NCI-H748 (cell line): ENCODE measurements around the gene LEP.

Source experiments
- DNase-seq: peaks from one replicate; lab custom pipeline; 2025; ENCODE audit not compliant: unreplicated experiment; lab: John Stamatoyannopoulos, UW

The LEP gene

GRCh38 chr7:128240696-128241386 is at the start of gene LEP:
Gene LEP, plus strand, starts transcription at chr7:128241278. Its CDS starts 10,741 bp downstream, at chr7:128252019.
- no peak for DNase-seq

- no peak for DNase-seq
Observed at GRCh38 chr7:128192497-128193142, 48.5 kb upstream of the LEP start.

GRCh38 chr7:128194533-128195282 is 46.4 kb upstream of the LEP start:
- DNase-seq: no peak

GRCh38 chr7:128197589-128197988 is 43.5 kb upstream of the LEP start:
- no peak for DNase-seq

GRCh38 chr7:128197989-128198580 is 43.0 kb upstream of the LEP start:
- no peak for DNase-seq

GRCh38 chr7:128200376-128200775 is 40.7 kb upstream of the LEP start:
- DNase-seq: no peak

- no peak for DNase-seq
Observed at GRCh38 chr7:128201067-128201689, 39.9 kb upstream of the LEP start.

- DNase-seq: no peak
Observed at GRCh38 chr7:128201690-128202085, 39.4 kb upstream of the LEP start.

GRCh38 chr7:128202287-128202957 is 38.7 kb upstream of the LEP start:
- no peak for DNase-seq

GRCh38 chr7:128203047-128203491 is 38.0 kb upstream of the LEP start:
- DNase-seq: no peak

- DNase-seq: no peak
Observed at GRCh38 chr7:128203710-128204214, 37.3 kb upstream of the LEP start.

GRCh38 chr7:128204455-128204854 is 36.6 kb upstream of the LEP start:
- no peak for DNase-seq

- DNase-seq: no peak
Observed at GRCh38 chr7:128205068-128205467, 36.0 kb upstream of the LEP start.

- DNase-seq: no peak
Observed at GRCh38 chr7:128206017-128206746, 34.9 kb upstream of the LEP start.

- DNase-seq: no peak
Observed at GRCh38 chr7:128206747-128207500, 34.2 kb upstream of the LEP start.

- DNase-seq: no peak
Observed at GRCh38 chr7:128207609-128208008, 33.5 kb upstream of the LEP start.

- peak; percentile 73 for DNase-seq
Observed at GRCh38 chr7:128209229-128210035, 31.6 kb upstream of the LEP start.

- no peak for DNase-seq
Observed at GRCh38 chr7:128210036-128210347, 31.1 kb upstream of the LEP start.
